H1 (cell line): ENCODE data around the gene METRNL. TPM values are rescaled to one million over a fixed set of nuclear protein-coding genes. Genes with fewer than 3 reads are reported as not detected.

ENCODE experiments used
- CTCF ChIA-PET: fragments of 300-600 bp; sonication (Branson Sonifier 250); formaldehyde crosslinking; loops from one replicate; lab custom pipeline; 2021; ENCODE audit not compliant: partially characterized antibody; lab: Charles Lee
- POLR2A ChIA-PET: fragments of 300-600 bp; sonication (Branson Sonifier 250); formaldehyde crosslinking; loops from one replicate; lab custom pipeline; 2021; ENCODE audit warnings: inconsistent platforms; ENCODE audit not compliant: partially characterized antibody; lab: Charles Lee
- DNase-seq, 2 experiments: peaks; one replicate each; pipeline versions ENCODE4 v3.0.0 to v3.0.0-alpha.2; 2010 to 2022; ENCODE audit warnings: low spot score in 2 of 2, low read depth in 1 of 2, mixed read lengths in 1 of 2
- FAIRE-seq: peaks from 2 replicates; lab custom pipeline; 2011; peaks lifted over from hg19 to GRCh38; lab: Jason Lieb, UNC
- H2AFZ ChIP-seq: 2 replicates; pipeline ENCODE4 v1.8.1; 2012; ENCODE audit warnings: low read length, inconsistent platforms
- H2AK5ac ChIP-seq: 2 replicates; pipeline ENCODE4 v1.6.1; 2013; ENCODE audit warnings: low read depth, low read length
- H2BK120ac ChIP-seq: replicated peaks from 2 replicates; pipeline ENCODE3; 2013; ENCODE audit warnings: low read depth, low read length, inconsistent platforms
- H2BK12ac ChIP-seq: 2 replicates; pipeline ENCODE4 v1.6.1; 2013; ENCODE audit warnings: low read depth, low read length
- H2BK15ac ChIP-seq: 2 replicates; pipeline ENCODE4 v1.6.1; 2013; ENCODE audit warnings: low read length
- H2BK20ac ChIP-seq: 2 replicates; pipeline ENCODE4 v1.6.1; 2013; ENCODE audit warnings: low read length
- H2BK5ac ChIP-seq: 2 replicates; pipeline ENCODE4 v1.6.1; 2013; ENCODE audit warnings: low read depth, low read length
- H3K14ac ChIP-seq: 2 replicates; pipeline ENCODE4 v1.6.1; 2013; ENCODE audit warnings: inconsistent platforms; ENCODE audit not compliant: insufficient read length
- H3K18ac ChIP-seq: 2 replicates; pipeline ENCODE4 v1.6.1; 2013; ENCODE audit warnings: low read length; ENCODE audit errors: extremely low read depth
- H3K23ac ChIP-seq: 2 replicates; pipeline ENCODE4 v1.6.1; 2013; ENCODE audit warnings: inconsistent platforms; ENCODE audit not compliant: insufficient read length
- H3K23me2 ChIP-seq: 2 replicates; pipeline ENCODE4 v1.6.1; 2013; ENCODE audit warnings: low read depth, low read length
- H3K27ac ChIP-seq: 2 replicates; pipeline ENCODE4 v1.6.1; 2011; ENCODE audit warnings: low read depth, low read length, inconsistent platforms
- H3K27me3 ChIP-seq, 4 experiments: replicated peaks in 1 of 4; 1 replicate in 1 of 4; 2 replicates in 3 of 4; pipeline versions ENCODE4 v1.6.1 to v1.8.1; 2011 to 2013; ENCODE audit warnings: low read length in 3 of 4, mild to moderate bottlenecking in 3 of 4, inconsistent platforms in 2 of 4, mixed read lengths in 2 of 4, moderate library complexity in 1 of 4; ENCODE audit not compliant: control insufficient read depth in 3 of 4, insufficient read depth in 3 of 4; ENCODE audit errors: extremely low read depth in 1 of 4
- H3K36me3 ChIP-seq, 4 experiments: 2 replicates each; pipeline versions ENCODE4 v1.6.1 to v1.8.1; 2011 to 2013; ENCODE audit warnings: mild to moderate bottlenecking in 4 of 4, low read length in 3 of 4, moderate library complexity in 2 of 4, control low read depth in 1 of 4, inconsistent platforms in 1 of 4; ENCODE audit not compliant: insufficient read depth in 4 of 4, control insufficient read depth in 2 of 4
- H3K4ac ChIP-seq: replicated peaks from 2 replicates; pipeline ENCODE3; 2013; ENCODE audit warnings: low read length, low read depth, mixed read lengths, inconsistent platforms; ENCODE audit not compliant: insufficient read length
- H3K4me1 ChIP-seq, 4 experiments: replicated peaks in 1 of 4; 1 replicate in 1 of 4; 2 replicates in 3 of 4; pipeline versions ENCODE4 v1.6.1 to v1.8.1; 2011 to 2013; ENCODE audit warnings: low read length in 3 of 4, inconsistent platforms in 2 of 4, mixed read lengths in 1 of 4; ENCODE audit not compliant: insufficient read depth in 4 of 4, control insufficient read depth in 3 of 4
- H3K4me2 ChIP-seq, 2 experiments: 2 replicates each; pipeline versions ENCODE4 v1.6.1 to v1.8.1; 2011 to 2013; ENCODE audit warnings: low read depth in 2 of 2, low read length in 2 of 2, control low read depth in 1 of 2, inconsistent platforms in 1 of 2, mild to moderate bottlenecking in 1 of 2; ENCODE audit not compliant: insufficient read depth in 1 of 2
- H3K4me3 ChIP-seq, 4 experiments: fragments of 200-600, 300-600 bp in 1 of 4; sonication (generic), shearing (Covaris generic), sonication (Bioruptor Twin) in 1 of 4; 2 replicates each; pipeline versions ENCODE4 v1.5.1 to v1.8.1; 2011 to 2016; ENCODE audit warnings: low read length in 4 of 4, low read depth in 3 of 4, control low read depth in 2 of 4, inconsistent platforms in 2 of 4, mild to moderate bottlenecking in 2 of 4, mixed read lengths in 1 of 4, moderate library complexity in 1 of 4; ENCODE audit not compliant: insufficient read depth in 2 of 4; ENCODE audit errors: extremely low read depth in 1 of 4
- H3K56ac ChIP-seq: replicated peaks from 2 replicates; pipeline ENCODE3; 2013; ENCODE audit warnings: low read depth, mild to moderate bottlenecking, mixed read lengths, low read length, inconsistent platforms; ENCODE audit not compliant: insufficient read length
- H3K79me1 ChIP-seq: 2 replicates; pipeline ENCODE4 v1.6.1; 2013; ENCODE audit warnings: low read depth, low read length, control low read depth
- H3K79me2 ChIP-seq, 2 experiments: 2 replicates each; pipeline versions ENCODE4 v1.6.1 to v1.8.1; 2012 to 2013; ENCODE audit warnings: low read length in 2 of 2, mild to moderate bottlenecking in 2 of 2, inconsistent platforms in 1 of 2; ENCODE audit not compliant: insufficient read depth in 2 of 2, control insufficient read depth in 1 of 2
- H3K9ac ChIP-seq, 4 experiments: replicated peaks in 1 of 4; 1 replicate in 1 of 4; 2 replicates in 3 of 4; pipeline versions ENCODE4 v1.6.1 to v1.8.1; 2011 to 2013; ENCODE audit warnings: low read depth in 3 of 4, low read length in 3 of 4, control low read depth in 2 of 4, mild to moderate bottlenecking in 2 of 4, moderate library complexity in 2 of 4, inconsistent platforms in 1 of 4; ENCODE audit errors: extremely low read depth in 1 of 4
- H3K9me3 ChIP-seq, 2 experiments: 2 replicates each; pipeline versions ENCODE4 v1.6.1 to v1.8.1; 2012 to 2013; ENCODE audit warnings: mild to moderate bottlenecking in 2 of 2, moderate library complexity in 2 of 2, control low read depth in 1 of 2, inconsistent platforms in 1 of 2, low read depth in 1 of 2, low read length in 1 of 2, mixed read lengths in 1 of 2; ENCODE audit not compliant: insufficient read depth in 2 of 2
- H4K20me1 ChIP-seq, 2 experiments: replicated peaks in 1 of 2; 2 replicates each; pipeline versions ENCODE3 to v1.8.1; 2011 to 2013; ENCODE audit warnings: inconsistent platforms in 2 of 2, low read length in 2 of 2, mild to moderate bottlenecking in 1 of 2; ENCODE audit not compliant: insufficient read depth in 2 of 2, control insufficient read depth in 1 of 2
- H4K5ac ChIP-seq: 2 replicates; pipeline ENCODE4 v1.6.1; 2013; ENCODE audit warnings: low read length, low read depth, mixed read lengths, inconsistent platforms; ENCODE audit not compliant: insufficient read length
- H4K8ac ChIP-seq: 2 replicates; pipeline ENCODE4 v1.8.0; 2013; ENCODE audit warnings: mild to moderate bottlenecking, moderate library complexity, low read length, inconsistent platforms; ENCODE audit not compliant: insufficient read depth; ENCODE audit errors: extremely low read depth
- H4K91ac ChIP-seq: replicated peaks from 2 replicates; pipeline ENCODE3; 2013; ENCODE audit warnings: low read length, mixed read lengths, inconsistent platforms; ENCODE audit not compliant: insufficient read length
- ASH2L ChIP-seq: fragments of 200-600, 300-600 bp; sonication (generic); IDR thresholded peaks from one replicate; pipeline ENCODE4 v1.7.1; 2017; ENCODE audit warnings: low read length
- EZH2 ChIP-seq: fragments of 200-600 bp; sonication (generic); IDR thresholded peaks from 2 replicates; pipeline ENCODE4 v1.7.1; 2012; ENCODE audit warnings: low read depth, mild to moderate bottlenecking, moderate library complexity, low read length, inconsistent platforms; ENCODE audit not compliant: severe bottlenecking
- HDAC2 ChIP-seq, 2 experiments: fragments of 300-600 bp in 1 of 2; sonication (generic) in 1 of 2; IDR thresholded peaks; 2 replicates each; pipeline ENCODE4 v1.6.1; 2011 to 2012; ENCODE audit warnings: low read depth in 2 of 2, low read length in 2 of 2, mild to moderate bottlenecking in 2 of 2, moderate library complexity in 2 of 2, borderline replicate concordance in 1 of 2, inconsistent platforms in 1 of 2
- JUND ChIP-seq: IDR thresholded peaks from 2 replicates; pipeline ENCODE4 v1.6.1; 2011; ENCODE audit warnings: mild to moderate bottlenecking, improper control_type of control experiment, low read length
- SIN3A ChIP-seq, 2 experiments: IDR thresholded peaks in 1 of 2; conservative IDR thresholded peaks in 1 of 2; 2 replicates each; pipeline ENCODE4 v1.6.1; 2011 to 2012; ENCODE audit warnings: low read length in 2 of 2, improper control_type of control experiment in 1 of 2, low read depth in 1 of 2, mild to moderate bottlenecking in 1 of 2
- SP1 ChIP-seq: IDR thresholded peaks from 2 replicates; pipeline ENCODE4 v1.6.1; 2011; ENCODE audit warnings: low read depth, low read length
- TAF7 ChIP-seq: optimal IDR thresholded peaks from 2 replicates; pipeline ENCODE3; 2011; ENCODE audit warnings: low read depth, mild to moderate bottlenecking, inconsistent platforms, low read length, moderate library complexity, borderline replicate concordance
- WGBS, 2 experiments: shearing (Covaris generic) in 1 of 2; methylation state at CpG; one replicate each; pipeline versions ENCODE4 v1.1.6 to v1.1.7; 2013 to 2015; ENCODE audit warnings: low lambda C conversion rate in 2 of 2, mixed read lengths in 2 of 2, inconsistent platforms in 1 of 2, low coverage in 1 of 2, missing lambda C conversion rate in 1 of 2; ENCODE audit not compliant: insufficient replicate concordance in 2 of 2, insufficient coverage in 1 of 2, insufficient read length in 1 of 2; ENCODE audit errors: extremely low coverage in 1 of 2, missing lambda C conversion rate in 1 of 2; 5-methylcytosine and 5-hydroxymethylcytosine counted together
- polyA plus RNA-seq, 7 experiments: library from polyadenylated mRNA; depleted of rRNA in 3 of 7; stranded (reverse) in 5 of 7; unstranded in 2 of 7; fragments of >200 nt in 5 of 7; fragments of 200-250 nt in 2 of 7; gene quantifications; 1 replicate in 5 of 7; 2 replicates in 1 of 7; 4 replicates in 1 of 7; pipeline versions ENCODE4 v1.2.1 to v1.2.3, GENCODE V29; 2011 to 2013; ENCODE audit warnings: missing spikeins in 2 of 7, mixed read lengths in 2 of 7
- total RNA-seq: library from RNA; stranded (reverse); fragmentation: NEBNext Ultra II Directional; extraction: Animal tissue kit (Norgen Biotek cat#: 25700); gene quantifications from 2 replicates; pipeline ENCODE4 v1.2.1, GENCODE V29; 2021

The METRNL gene
- total and polyA plus RNA-seq, 2 of the 8 experiments (the other 6 are each of a cell fraction or from before 2014, with no cell fraction given): 13.9 to 14.2 TPM

GRCh38 chr17:83062818-83063671 is 16.4 kb upstream of the METRNL start:
- ChIA-PET POLR2A (interaction anchor here (1.0 kb wide), 1 partner anchor 15 kb away, joined by 3 read pairs; no protein-coding TSS in a partner anchor), CTCF (interaction anchor here (1.2 to 3.2 kb wide), 4 partner anchors 13 to 100 kb away, joined by 3 to 12 read pairs (median 4); no protein-coding TSS in a partner anchor)
- DNase-seq (no peak), FAIRE-seq (no peak)
- no peak overlapping the region for H3K4me2 ChIP-seq
- H3K9me3 ChIP-seq: no peaks in the 10 kb centered on the region
- H2BK120ac ChIP-seq: no peak overlapping the region
- no peak overlapping the region for H2BK20ac ChIP-seq
- no peaks in the 10 kb centered on the region; the same call in 1 of the 2 replicates for H3K23me2 ChIP-seq
- no peak overlapping the region for H2AFZ ChIP-seq
- H3K9ac ChIP-seq: no peak overlapping the region
- H3K14ac ChIP-seq: no peak overlapping the region
- H3K36me3 ChIP-seq: no peaks in the 10 kb centered on the region
- no peak overlapping the region for H2BK5ac ChIP-seq
- H3K27ac ChIP-seq: no peak overlapping the region
- no peaks in the 10 kb centered on the region for H3K79me2 ChIP-seq
- WGBS, 2 experiments: 89% methylated on average over 27 of the region's 30 CpGs; no CpG with 5 or more reads in 1 of the 2 experiments
- H3K56ac ChIP-seq: no peak overlapping the region
- TF ChIP-seq SP1: no peak
- TF ChIP-seq TAF7: no peak
- TF ChIP-seq JUND: no peak
- no peak for TF ChIP-seq ASH2L
- TF ChIP-seq HDAC2 (IDR thresholded peaks at IDR 0.05; ENCODE audit: borderline replicate concordance in 1 of 2, low read depth in 2 of 2, low read length in 2 of 2): no peak
- no peak for TF ChIP-seq SIN3A (conservative IDR thresholded peaks at IDR 0.05 in 1 of 2, IDR thresholded peaks at IDR 0.05 in 1 of 2; ENCODE audit: low read depth in 1 of 2, low read length in 2 of 2)
- no peak for TF ChIP-seq EZH2
- H3K23ac ChIP-seq: no peak overlapping the region
- no peak overlapping the region for H4K91ac ChIP-seq
- H3K4me3 ChIP-seq: no peak overlapping the region
- H4K20me1 ChIP-seq: no peaks in the 10 kb centered on the region
- no peaks in the 10 kb centered on the region for H3K79me1 ChIP-seq
- no peak overlapping the region for H3K4ac ChIP-seq
- no peaks in the 10 kb centered on the region for H3K4me1 ChIP-seq
- no peaks in the 10 kb centered on the region for H3K27me3 ChIP-seq
- H2BK12ac ChIP-seq: no peak overlapping the region
- no peak overlapping the region for H2AK5ac ChIP-seq
- no peak overlapping the region for H4K5ac ChIP-seq
- H3K18ac ChIP-seq: no peak overlapping the region
- H2BK15ac ChIP-seq: no peak overlapping the region
- H4K8ac ChIP-seq: peak overlapping the region; percentile 51; the same call in 1 of the 2 replicates
